Measurements from ENCODE around the gene MPPED2.

DNA sequence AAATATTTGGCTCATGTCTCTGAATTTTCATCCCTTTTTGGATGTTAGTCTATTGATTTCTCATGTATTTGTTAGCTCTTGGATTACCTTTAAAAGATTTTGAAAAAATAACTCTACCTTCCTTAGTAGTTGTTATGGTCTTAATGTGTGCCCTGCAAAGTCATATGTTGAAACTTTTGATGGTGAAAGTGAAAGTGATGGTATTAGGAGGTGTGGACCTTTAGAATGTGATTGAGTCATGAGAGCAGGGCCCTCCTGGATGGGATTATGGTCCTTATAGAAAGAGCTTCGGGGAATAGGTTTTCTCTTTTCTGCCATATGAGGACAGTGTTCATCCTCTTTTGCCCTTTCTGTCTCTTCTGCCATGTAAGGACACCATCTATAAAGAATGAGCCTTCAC lies 33.6 kb upstream of the MPPED2 start:
- TF ChIP-seq, protein P1, sequence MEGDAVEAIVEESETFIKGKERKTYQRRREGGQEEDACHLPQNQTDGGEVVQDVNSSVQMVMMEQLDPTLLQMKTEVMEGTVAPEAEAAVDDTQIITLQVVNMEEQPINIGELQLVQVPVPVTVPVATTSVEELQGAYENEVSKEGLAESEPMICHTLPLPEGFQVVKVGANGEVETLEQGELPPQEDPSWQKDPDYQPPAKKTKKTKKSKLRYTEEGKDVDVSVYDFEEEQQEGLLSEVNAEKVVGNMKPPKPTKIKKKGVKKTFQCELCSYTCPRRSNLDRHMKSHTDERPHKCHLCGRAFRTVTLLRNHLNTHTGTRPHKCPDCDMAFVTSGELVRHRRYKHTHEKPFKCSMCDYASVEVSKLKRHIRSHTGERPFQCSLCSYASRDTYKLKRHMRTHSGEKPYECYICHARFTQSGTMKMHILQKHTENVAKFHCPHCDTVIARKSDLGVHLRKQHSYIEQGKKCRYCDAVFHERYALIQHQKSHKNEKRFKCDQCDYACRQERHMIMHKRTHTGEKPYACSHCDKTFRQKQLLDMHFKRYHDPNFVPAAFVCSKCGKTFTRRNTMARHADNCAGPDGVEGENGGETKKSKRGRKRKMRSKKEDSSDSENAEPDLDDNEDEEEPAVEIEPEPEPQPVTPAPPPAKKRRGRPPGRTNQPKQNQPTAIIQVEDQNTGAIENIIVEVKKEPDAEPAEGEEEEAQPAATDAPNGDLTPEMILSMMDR (IDR thresholded peaks at IDR 0.05), result no peak
- no peak for TF ChIP-seq POLR2A (IDR thresholded peaks at IDR 0.05)
